GM19328 (cell line): ENCODE results near the gene LSM3.

Source experiments
- ATAC-seq: cut with Tn5 transposase; IDR thresholded peaks from one replicate; pipeline ENCODE4 v1.9.1; 2021; ENCODE audit warnings: mild to moderate bottlenecking, moderate library complexity; ENCODE audit not compliant: unreplicated experiment

The LSM3 gene

GRCh38 chr3:14178247-14179113, at the start of gene LSM3, which contains the start of gene XPC:
LSM3 (plus strand) TSS chr3:14178817; CDS start chr3:14178861, 44 bp downstream.
XPC (minus strand) TSS chr3:14178601; CDS start chr3:14178568, 33 bp downstream.
- ATAC-seq = peak; percentile 89

- ATAC-seq = no peak
Observed at GRCh38 chr3:14129296-14129695, 49.3 kb upstream of the LSM3 start.

DNA sequence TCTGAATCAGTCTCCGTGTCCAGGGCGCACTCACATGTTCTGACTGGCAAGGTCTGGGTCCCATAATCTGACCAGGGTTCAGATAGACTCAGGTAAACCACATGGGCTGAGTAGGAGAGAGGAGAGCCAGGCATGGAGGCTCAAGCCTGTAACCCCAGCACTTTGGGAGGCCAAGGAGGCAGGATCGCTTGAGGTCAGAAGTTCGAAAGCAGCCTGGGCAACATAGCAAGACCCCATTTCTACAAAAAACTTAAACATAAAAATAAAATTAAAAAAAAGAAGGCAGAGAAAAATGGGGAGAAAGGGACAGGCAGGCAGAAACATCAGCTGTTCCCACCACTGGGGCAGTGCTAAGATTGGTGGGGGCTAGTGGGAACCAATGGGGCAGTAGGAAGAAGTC, 48.4 kb upstream of the LSM3 start:
- ATAC-seq = no peak

DNA sequence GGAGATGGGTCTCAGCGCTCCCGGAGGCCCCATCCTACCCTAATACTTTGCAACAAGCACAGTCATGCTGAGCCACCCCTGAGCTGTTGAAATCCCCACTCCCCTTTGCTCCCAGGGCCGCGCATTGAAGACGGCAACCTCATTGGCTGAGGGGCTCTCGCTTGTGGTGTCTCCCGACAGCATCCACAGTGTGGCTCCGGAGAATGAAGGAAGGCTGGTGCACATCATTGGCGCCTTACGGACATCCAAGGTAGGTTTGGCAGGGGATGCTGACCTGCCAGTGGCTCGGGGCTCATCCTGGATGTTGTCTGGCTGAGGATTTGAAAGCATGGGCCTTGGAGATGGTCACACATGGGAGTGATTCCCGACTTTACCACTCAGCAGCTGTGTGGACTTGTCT, 47.9 kb upstream of the LSM3 start:
- ATAC-seq = no peak

- ATAC-seq = no peak
Observed at GRCh38 chr3:14131134-14131533, 47.5 kb upstream of the LSM3 start.

GRCh38 chr3:14132120-14132519, 46.5 kb upstream of the LSM3 start:
- ATAC-seq = no peak

GRCh38 chr3:14132689-14133088, 45.9 kb upstream of the LSM3 start:
- no peak for ATAC-seq

GRCh38 chr3:14133188-14133800, 45.3 kb upstream of the LSM3 start:
- ATAC-seq = no peak

GRCh38 chr3:14133876-14134275, 44.7 kb upstream of the LSM3 start:
- ATAC-seq = no peak

GRCh38 chr3:14134291-14134690, 44.3 kb upstream of the LSM3 start:
- no peak for ATAC-seq

DNA sequence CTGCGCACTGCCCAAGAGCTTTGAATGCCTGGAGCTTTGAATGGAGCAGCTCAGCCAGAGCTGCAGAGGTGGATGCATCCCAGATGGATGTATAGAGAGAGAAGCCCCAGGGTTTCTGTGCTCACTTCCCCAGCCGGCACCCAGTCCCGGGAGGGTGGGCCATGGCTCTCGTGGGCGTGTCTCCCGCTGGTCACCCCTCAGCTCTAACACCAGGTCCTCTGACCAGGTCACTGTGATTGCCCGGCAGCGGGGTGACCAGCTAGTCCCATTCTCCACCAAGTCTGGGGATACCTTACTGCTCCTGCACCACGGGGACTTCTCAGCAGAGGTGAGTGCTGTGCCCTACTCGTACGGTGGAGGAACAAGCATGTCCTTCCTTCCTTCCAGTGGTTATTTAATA, 43.0 kb upstream of the LSM3 start:
- ATAC-seq = no peak

- ATAC-seq = no peak
Observed at GRCh38 chr3:14137004-14137403, 41.6 kb upstream of the LSM3 start.

DNA sequence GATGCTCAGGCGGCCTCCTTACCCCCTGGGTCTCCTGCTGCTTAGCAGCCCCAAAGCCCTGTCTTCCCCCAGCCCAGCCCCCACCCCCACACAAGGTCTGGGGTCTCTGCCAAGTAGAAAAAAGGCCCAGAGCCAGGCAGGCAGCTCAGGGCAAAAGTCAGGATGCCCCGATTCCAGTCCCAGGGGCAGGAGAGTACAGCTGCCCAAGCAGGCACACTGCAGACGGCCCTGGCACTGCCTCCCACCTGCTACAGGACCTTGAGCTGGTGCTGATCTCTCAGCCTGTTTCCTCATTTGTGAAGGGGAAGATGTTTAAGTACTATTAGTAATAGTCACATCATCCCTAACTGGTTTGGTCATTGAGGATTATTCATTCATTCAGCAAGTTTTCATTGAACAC, 41.2 kb upstream of the LSM3 start:
- no peak for ATAC-seq

GRCh38 chr3:14138109-14138877, 40.3 kb upstream of the LSM3 start:
- no peak for ATAC-seq

DNA sequence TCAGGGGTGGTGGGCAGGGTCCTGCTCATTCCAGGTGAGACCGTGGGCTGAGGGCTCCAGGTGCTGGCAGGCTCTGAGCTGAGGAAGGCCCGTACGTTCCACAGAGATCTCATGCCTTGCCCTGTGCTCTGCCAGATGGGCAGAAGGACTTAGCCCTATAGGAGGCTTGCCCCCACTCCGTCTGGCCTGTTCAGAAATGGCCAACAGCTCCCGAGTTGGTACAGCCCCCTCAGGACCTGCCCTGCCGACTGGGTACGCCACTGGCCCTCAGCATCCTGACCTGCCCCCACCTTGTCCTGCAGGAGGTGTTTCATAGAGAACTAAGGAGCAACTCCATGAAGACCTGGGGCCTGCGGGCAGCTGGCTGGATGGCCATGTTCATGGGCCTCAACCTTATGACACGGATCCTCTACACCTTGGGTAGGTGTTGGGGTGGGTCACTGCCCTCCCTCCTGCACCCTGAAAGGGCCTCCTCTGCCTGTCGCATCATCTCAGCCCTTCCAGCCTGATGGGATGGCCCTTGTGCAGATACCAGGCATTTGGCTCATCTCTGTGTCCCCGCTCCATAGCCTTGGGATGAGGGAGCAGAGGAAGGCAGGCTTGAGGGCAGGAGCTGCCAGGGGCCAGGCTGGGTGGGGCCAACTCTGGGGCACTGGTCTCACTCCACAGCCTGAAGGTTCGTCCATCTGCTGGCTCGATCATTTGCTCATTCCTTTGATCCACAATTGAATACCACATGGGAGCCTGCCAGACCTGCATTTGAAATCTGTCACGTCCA, 39.5 kb upstream of the LSM3 start:
- ATAC-seq = no peak

- no peak for ATAC-seq
Observed at GRCh38 chr3:14139771-14140170, 38.8 kb upstream of the LSM3 start.

- ATAC-seq = no peak
Observed at GRCh38 chr3:14140668-14141067, 37.9 kb upstream of the LSM3 start.

GRCh38 chr3:14141144-14141543, 37.5 kb upstream of the LSM3 start:
- no peak for ATAC-seq

- ATAC-seq = no peak
Observed at GRCh38 chr3:14141602-14142341, 36.8 kb upstream of the LSM3 start.
